GM19099 (cell line): ENCODE data around the gene FFAR4.

Experiments
- POLR2A ChIP-seq: IDR thresholded peaks from 3 replicates; pipeline ENCODE4 v1.6.1; 2011; ENCODE audit warnings: low read depth; ENCODE audit not compliant: insufficient read length; ENCODE audit errors: extremely low read depth

Gene FFAR4

GRCh38 chr10:93604146-93604545, 37.7 kb downstream of the FFAR4 start:
- TF ChIP-seq POLR2A = no peak

GRCh38 chr10:93608421-93608820, 42.0 kb downstream of the FFAR4 start:
- no peak for TF ChIP-seq POLR2A

- TF ChIP-seq POLR2A = no peak
Measured at GRCh38 chr10:93612311-93612710, 45.8 kb downstream of the FFAR4 start, which contains the start of gene PDE6C. Gene PDE6C (plus strand): TSS chr10:93612537. CDS start chr10:93612726, 189 bp downstream.

DNA sequence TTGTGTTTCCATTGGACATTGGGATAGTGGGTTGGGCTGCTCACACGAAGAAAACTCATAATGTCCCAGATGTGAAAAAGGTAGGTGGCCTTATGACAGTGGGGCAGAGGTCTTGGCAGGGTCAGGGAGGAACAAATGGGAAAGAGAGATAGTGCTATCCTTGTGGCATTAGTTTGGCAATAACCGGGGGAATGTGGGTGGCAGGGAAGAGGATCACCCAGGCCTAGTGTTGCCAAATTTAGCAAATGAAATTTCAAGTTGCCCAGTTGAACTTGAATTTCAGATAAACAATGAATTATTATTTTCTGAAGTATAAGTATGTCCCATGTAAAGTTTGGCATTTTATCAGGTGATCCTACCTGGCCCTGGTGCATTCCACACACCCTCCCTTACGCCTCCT, 46.7 kb downstream of the FFAR4 start:
- no peak for TF ChIP-seq POLR2A

DNA sequence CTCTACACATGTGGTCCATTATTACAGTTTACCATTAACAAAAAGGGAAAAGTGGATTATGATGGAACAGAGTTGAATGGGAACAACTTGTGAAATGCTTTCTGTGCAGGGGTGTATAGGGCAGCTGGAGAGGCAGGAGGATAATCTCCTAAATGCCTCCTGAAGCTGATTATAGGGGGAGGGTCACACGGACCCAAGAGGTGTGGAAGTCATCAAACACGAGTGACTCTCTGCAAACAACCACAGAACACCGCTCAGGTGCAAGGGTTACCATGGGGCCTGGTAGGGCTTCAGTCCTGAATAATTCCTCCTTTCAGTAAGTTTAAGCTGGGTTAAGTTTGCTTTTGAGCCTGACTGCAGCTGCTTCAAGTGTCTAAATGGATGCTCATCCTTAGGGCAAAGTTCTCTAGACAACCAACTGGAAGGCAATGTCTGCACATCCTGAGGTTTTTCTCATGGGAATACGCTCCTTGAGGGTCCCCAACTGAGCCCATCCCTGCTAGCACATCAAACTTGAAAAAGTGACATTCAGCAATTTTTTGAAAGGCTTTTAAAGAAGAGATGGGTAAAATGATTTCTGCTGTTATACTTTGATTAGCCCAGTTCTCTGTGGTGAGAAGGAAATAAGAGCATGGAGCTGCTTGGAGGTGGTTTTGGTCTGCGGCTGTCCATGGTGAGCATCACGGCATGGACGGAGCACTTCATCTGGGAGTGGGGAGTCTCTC, 47.8 kb downstream of the FFAR4 start:
- TF ChIP-seq POLR2A = no peak

DNA sequence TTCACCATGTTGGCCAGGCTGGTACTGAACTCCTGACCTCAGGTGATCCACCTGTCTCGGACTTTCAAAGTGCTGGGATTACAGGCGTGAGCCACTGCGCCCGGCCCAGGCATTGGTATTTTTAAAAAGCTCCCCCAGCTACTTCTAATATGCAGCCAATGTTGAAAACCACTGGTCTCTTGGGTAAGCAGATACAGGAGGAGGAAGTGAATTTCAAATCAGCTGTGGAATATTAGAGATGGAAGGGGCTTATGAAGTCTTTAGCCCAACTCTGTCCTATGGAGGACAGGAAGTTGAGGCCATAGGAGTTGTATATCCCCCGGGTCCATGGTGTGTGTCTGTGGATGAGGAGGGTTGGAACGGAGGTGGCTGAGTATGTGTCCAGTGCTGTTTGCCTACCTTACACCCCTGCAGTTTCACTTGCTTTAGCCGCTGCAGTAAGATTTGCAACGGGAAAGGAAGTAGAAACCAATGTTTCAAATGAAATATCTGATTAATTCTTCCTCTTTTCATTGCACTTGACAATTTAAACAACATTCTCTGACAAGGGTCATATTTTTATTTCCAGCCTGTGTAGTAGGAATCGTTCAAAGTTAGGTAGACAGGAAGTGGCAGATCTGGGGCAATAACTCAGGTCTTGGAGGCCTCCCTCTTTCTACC, 49.2 kb downstream of the FFAR4 start:
- no peak for TF ChIP-seq POLR2A

DNA sequence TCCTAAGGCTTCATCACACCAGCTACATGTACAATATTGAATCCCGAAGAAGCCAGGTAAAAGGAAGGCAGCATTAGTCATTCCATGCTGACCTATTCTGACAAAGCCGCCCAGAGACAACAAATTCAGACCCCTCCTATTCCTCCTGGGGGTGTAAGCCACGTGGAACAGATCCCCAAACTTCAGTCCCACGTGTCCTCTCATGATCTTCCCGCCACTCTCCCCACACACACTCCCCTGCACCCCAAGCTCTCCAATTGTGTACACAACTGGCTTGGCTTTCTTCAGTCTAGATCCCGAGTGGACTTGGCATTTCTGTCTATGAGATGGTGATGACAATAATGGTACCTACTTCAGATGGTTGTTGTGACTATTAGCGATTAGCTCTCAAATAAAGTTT, 54.5 kb downstream of the FFAR4 start:
- TF ChIP-seq POLR2A = no peak

DNA sequence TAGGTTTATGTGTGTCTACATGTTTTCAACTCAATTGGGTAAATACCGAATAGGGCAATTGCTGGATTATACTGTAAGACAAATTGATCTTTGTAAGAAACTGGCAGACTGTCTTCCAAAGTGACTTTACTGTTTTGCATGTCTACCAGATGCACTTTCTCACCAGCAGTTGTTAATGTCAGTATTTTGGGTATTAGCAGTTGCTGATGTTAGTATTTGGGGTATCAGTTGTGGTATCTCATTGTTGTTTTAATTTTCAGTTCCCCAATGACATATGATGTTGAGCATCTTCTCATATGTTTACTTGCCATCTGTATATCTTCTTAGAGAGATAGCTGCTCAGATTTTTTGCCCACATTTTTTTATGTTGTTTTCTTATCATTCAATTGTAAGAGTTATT, 56.5 kb downstream of the FFAR4 start:
- no peak for TF ChIP-seq POLR2A

GRCh38 chr10:93628858-93629257, 62.4 kb downstream of the FFAR4 start:
- no peak for TF ChIP-seq POLR2A

GRCh38 chr10:93629647-93630305, 63.3 kb downstream of the FFAR4 start:
- TF ChIP-seq POLR2A = no peak

GRCh38 chr10:93630625-93631557, 64.4 kb downstream of the FFAR4 start:
- TF ChIP-seq POLR2A = no peak
